Activated CD4-positive, alpha-beta T cell treated with anti-CD3 and anti-CD28 coated beads, Interleukin-10, Interleukin-2, amounts not matched to agents 100 ng/mL and 50 ng/mL, durations not matched to agents 16 hours and 8 hours (primary cell): ENCODE data around the gene SPOCK1.
"Not testable (repeated sequence)": the region's sequence is repeated elsewhere in the genome, so short reads cannot be mapped to it uniquely, and the experiment has no call there.

Experiments
- DNase-seq: peaks from one replicate; pipeline ENCODE4 v3.0.0-alpha.2; 2020

SPOCK1 gene

DNA sequence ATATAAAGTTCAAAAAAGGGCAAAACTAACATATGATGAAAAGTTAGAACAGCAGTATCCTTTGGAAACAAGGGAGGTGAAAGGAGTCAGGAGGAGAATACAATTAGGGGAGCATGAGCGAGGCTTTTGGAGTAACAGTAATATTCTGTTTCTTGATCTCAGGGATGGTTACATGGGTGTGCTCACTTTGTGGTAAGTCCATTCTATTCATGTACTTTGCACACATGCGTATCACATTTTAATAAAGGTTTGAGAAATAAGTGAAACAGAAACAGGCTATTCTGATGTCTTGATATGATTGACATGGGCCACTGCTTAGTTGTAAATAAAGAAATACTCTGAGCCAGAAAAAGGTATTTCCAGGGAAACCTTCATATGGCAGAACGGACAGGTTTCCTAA, 208.8 kb downstream of the SPOCK1 start:
- no peak for DNase-seq

GRCh38 chr5:137289856-137290255, 209.3 kb downstream of the SPOCK1 start:
- no peak for DNase-seq

GRCh38 chr5:137287569-137287968, 211.6 kb downstream of the SPOCK1 start:
- DNase-seq: no peak

DNA sequence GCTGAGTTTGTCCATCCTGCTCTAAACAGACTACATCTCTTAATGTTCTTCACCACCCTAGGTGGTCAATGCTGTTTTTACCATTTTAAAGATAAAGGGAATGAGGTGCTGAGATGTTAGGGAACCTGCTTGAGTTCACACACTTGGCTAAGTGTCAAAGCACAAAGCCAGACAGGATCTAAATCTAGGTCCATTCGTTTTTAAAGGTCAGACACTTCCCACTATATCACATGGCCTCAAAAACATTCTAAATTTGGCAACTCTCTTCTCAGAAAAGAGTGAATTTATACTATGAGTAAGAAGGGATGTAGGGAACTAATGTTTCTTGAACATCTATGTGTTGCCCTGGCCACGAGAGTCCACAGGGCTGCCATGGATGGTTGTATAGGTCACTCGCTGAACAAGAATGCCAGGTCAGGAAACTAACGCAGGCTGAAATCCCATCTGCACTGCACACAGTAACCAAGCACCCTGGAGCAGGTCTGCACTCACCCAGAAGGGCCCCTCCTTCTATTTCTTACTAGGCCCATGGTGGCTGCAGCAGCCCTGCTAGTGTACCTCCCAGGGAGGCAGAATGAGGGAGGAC, 213.0 kb downstream of the SPOCK1 start:
- no peak for DNase-seq

GRCh38 chr5:137283801-137284200, 215.3 kb downstream of the SPOCK1 start:
- no peak for DNase-seq

GRCh38 chr5:137282216-137282615, 216.9 kb downstream of the SPOCK1 start:
- no peak for DNase-seq

DNA sequence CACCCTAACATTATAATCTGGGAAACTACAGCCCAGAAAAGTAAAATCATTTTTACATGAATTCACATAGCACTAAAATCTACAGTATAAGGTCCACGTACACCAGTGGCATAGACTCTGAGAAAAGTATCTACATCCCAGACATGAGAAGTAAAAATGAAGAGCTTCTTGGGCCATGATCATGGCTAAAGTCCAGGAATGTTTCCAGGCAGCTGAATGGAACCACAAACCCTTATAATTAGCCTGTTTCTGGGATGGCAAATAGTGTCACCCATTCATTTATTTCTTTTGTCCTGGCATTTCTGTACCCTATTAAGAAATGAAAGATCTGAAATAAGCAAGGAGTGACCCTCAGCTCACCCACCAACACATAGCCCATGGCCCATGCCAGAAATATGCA, 217.9 kb downstream of the SPOCK1 start:
- no peak for DNase-seq

DNA sequence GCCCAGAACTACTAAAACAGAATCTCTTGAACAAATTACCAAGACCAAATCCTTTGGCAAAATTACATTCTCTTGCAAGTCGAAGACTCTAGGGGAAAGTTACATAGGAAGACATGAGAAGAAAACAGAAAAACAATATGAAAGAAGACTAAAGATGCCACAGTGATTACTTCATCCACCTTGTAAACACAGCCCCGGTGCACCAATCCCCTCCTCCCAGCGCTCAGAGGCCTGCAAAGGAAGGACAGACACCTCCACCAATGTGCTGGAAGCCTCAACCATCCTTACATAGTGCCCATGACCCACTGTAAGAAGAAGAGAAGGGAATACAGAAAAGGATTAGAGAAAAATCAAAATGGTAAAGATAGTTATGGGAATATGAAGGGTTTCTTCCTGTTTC, 218.5 kb downstream of the SPOCK1 start:
- no peak for DNase-seq

- DNase-seq: no peak
Observed at GRCh38 chr5:137279521-137280231, 219.4 kb downstream of the SPOCK1 start.

GRCh38 chr5:137278476-137278875, 220.7 kb downstream of the SPOCK1 start:
- no peak for DNase-seq

DNA sequence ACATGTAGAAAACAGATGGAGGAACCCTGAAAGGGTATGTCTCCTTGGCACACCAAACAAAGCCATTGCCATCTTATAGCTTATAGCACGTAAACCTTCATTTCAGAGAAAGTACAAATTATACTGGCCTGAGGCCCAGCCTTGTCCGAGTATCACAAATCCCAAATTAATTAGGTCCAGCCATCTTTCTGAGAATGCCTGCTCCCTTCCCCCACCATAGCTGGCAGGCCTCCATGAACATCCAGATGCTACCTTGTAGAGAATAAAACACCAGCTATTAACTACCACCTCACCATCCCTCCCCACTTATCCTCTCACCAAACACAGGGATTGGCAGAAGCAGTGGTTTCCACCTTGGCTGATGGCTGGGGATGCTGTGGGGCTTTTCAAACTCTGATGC, 224.0 kb downstream of the SPOCK1 start:
- no peak for DNase-seq

DNA sequence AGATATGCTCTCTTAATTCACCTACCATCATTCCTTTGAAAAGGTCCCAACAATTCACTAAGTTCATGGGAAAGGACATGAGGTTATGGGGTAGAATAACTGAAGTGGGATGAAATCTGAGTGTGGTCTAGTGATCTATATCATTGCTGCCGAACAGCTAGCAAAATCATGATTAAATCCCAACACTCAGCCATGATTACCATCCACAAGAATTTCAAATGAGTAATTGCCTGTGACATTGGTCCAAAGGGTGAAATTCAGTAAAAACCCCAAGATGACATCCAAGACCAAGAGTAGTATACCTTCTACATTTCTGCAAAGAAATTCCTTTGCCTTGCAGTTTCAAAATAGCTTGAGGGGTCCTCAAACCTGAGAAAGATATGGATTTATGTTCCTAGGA, 225.6 kb downstream of the SPOCK1 start:
- DNase-seq: no peak

- no peak for DNase-seq
Observed at GRCh38 chr5:137272831-137273230, 226.3 kb downstream of the SPOCK1 start.

- DNase-seq: no peak
Observed at GRCh38 chr5:137269946-137270345, 229.2 kb downstream of the SPOCK1 start.

DNA sequence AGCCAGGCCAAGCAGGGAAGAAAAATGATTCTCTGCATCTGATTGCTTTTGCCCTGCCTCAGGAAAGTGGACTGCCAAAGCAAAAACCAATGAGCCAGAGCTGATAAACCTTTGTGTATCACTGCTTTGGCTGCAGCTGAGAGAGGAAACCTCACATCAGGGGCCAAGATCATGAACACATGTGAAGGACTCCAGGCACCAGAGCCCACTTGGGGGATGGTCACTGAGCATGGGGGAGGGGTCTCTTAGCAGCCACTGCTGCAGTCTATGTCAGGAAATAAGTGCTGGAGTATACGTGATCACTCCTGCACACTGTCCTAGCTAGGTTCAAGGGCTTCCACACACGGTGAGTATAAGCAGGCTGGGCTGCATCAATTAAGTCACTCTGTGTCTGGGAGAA, 229.9 kb downstream of the SPOCK1 start:
- no peak for DNase-seq

DNA sequence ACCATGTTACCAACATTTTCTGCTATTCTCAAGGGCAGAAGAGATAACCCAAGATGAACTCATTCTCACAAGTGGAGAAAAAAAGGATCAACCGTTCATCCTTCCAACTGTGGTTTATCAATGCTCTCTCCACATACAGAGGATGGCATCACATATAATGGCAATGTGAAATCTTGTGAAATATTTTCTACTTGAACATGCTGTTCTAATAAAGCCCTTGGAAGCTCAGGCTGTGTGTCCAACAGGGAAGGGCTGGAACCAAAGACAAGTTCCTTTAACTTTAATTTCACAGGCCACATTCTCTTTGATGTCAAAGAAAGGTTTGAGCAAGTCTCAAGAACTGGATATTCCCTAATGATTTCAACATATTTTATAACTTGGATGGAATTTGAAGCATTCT, 230.5 kb downstream of the SPOCK1 start:
- no peak for DNase-seq

GRCh38 chr5:137266186-137266585, 232.9 kb downstream of the SPOCK1 start:
- no peak for DNase-seq

GRCh38 chr5:137265457-137265856, 233.7 kb downstream of the SPOCK1 start:
- no peak for DNase-seq

GRCh38 chr5:137264573-137264972, 234.6 kb downstream of the SPOCK1 start:
- no peak for DNase-seq

DNA sequence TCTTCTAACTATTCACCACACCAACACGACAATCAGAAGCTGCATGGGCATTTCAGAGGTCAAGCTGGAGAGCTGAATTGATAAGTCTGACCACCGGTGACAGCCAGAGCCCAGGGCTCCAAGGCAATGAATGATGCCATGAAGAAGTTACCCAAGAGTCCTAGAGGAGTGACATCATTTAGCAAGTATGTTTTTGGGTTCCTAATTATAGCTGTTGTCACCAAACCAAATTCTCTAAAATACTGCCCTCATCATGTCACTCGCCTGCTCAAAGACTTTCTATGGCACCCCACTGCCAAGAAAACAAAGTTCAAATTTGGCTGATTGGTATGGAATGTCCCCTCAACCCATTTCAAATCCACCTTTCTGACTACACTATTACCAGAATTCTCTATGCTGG, 235.1 kb downstream of the SPOCK1 start:
- DNase-seq: no peak

DNA sequence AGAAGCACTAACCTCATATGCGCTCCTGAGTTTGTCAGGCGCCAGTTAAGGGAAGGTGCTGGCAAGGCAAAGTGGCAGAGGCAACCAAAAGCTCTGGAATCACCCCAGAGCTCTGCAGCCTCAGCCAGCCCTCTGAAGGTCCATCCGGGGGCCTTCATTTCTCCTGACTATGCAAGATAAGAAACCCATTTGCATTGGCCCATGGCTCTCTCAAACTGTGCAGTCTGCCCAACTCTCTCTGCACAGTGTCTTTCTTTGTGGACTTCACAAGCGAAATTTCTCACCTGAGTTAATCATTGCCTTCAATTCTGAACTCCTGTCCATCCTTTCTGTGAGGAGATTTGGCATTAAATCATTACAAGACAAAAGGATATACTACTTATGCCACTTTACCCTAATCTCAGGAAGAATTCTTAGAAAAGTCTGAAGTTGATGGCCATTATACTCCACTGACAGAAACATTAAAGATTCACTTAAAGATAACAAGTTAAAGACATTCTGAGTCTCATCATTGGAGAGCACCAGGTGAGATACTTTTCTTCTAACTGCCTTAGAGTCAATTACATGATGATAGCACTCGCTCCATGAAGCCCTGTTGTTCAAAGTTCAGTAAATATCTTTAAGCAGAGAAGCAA, 235.6 kb downstream of the SPOCK1 start:
- no peak for DNase-seq

DNA sequence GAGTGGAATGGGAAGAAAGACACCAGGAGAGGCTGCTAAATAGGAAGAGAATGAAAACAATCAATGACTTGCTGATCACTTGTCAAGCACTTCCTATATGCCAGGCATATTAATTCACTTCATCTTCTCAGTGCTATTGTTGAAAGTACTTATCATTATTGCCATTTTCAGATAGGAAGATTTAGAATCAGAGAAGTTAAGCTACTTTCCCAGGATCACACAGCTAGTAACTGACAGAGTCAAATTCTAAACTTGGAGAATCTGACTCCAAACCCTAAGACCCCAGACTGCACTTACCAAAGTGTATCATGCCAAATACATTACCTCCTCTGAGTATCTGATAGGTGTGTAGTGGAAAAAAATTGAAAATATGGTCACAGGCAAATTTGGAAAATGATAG, 236.3 kb downstream of the SPOCK1 start:
- DNase-seq: no peak

DNA sequence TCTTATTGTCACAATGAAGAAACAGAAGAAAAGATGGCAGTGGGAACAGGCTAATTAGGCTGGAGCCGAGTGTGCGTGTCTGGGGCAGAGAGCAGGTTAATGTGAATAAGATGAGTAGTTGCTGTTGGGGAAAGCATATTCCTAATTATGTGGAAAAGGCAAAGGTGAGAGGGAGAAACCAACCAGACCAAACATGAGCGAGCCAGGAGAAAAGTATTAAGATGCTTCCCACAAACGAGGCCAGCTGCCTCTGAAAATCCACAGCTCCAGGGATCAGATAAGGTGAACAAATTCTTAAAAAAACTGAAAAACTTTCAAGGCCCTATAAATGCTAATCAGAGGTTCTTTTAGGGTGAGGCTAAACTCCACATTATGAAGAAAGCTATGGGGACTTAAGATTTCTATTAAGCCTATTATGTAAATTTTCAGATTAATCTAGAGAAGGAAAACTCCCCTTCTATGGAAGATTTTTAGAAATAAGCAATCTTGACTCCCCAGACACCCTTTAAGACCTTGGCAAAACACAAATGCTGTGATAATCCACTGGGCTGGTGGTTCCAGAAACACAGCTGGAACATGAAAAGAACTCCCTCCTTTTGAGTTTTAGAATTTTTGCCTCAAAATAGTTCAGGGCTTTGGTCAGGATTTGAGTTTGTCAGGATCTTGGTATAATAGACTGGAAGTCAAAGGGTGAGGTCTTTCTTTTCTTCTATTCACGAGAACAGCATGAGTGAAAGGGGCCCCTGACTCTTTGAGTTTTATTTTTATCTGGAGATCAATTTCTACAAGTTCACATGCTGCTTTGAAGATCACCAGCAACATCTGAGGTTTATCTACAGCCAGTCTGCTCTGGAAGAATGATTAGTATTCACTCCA, 238.1 kb downstream of the SPOCK1 start:
- no peak for DNase-seq

GRCh38 chr5:137259115-137259514, 240.0 kb downstream of the SPOCK1 start:
- not testable (repeated sequence) for DNase-seq
